H9 (cell line): Measurements from ENCODE around the gene PEX26. TPM values are rescaled to one million over a fixed set of nuclear protein-coding genes. Genes with fewer than 3 reads are reported as not detected.

Experiments used
- DNase-seq: peaks from one replicate; pipeline ENCODE4 v3.0.0-alpha.2; 2017
- H2AFZ ChIP-seq: one replicate; pipeline ENCODE4 v1.6.1; 2013; ENCODE audit warnings: mild to moderate bottlenecking, low read length, control low read depth, moderate library complexity
- H2AK5ac ChIP-seq: 2 replicates; pipeline ENCODE4 v1.6.1; 2013; ENCODE audit warnings: low read length, control low read depth, mixed read lengths; ENCODE audit not compliant: insufficient read length
- H2BK120ac ChIP-seq: one replicate; pipeline ENCODE4 v1.6.1; 2013; ENCODE audit warnings: low read depth, mild to moderate bottlenecking, low read length, control low read depth, inconsistent platforms; ENCODE audit not compliant: poor library complexity, severe bottlenecking
- H2BK12ac ChIP-seq: 2 replicates; pipeline ENCODE4 v1.6.1; 2013; ENCODE audit warnings: low read length, control low read depth, mixed read lengths, low read depth; ENCODE audit not compliant: insufficient read length
- H2BK15ac ChIP-seq: 2 replicates; pipeline ENCODE4 v1.6.1; 2013; ENCODE audit warnings: low read depth, low read length, control low read depth
- H2BK20ac ChIP-seq: one replicate; pipeline ENCODE4 v1.6.1; 2013; ENCODE audit warnings: low read depth, mild to moderate bottlenecking, low read length, control low read depth, inconsistent platforms; ENCODE audit not compliant: poor library complexity, severe bottlenecking
- H2BK5ac ChIP-seq: 2 replicates; pipeline ENCODE4 v1.6.1; 2013; ENCODE audit warnings: low read length, control low read depth, mixed read lengths; ENCODE audit not compliant: insufficient read length
- H3K14ac ChIP-seq: 2 replicates; pipeline ENCODE4 v1.6.1; 2013; ENCODE audit warnings: low read length, control low read depth; ENCODE audit not compliant: insufficient read depth
- H3K18ac ChIP-seq: 2 replicates; pipeline ENCODE4 v1.6.1; 2013; ENCODE audit warnings: low read depth, mild to moderate bottlenecking, mixed read lengths, low read length, control low read depth; ENCODE audit not compliant: insufficient read length
- H3K23ac ChIP-seq: 2 replicates; pipeline ENCODE4 v1.6.1; 2013; ENCODE audit warnings: low read length, control low read depth, mixed read lengths, low read depth; ENCODE audit not compliant: insufficient read length
- H3K23me2 ChIP-seq: 2 replicates; pipeline ENCODE4 v1.6.1; 2013; ENCODE audit warnings: low read depth, mild to moderate bottlenecking, mixed read lengths, low read length, control low read depth; ENCODE audit not compliant: insufficient read length, poor library complexity, severe bottlenecking
- H3K27ac ChIP-seq: 2 replicates; pipeline ENCODE4 v1.5.1; 2013; ENCODE audit warnings: low read length, control low read depth, mixed read lengths, low read depth; ENCODE audit not compliant: insufficient read length
- H3K27me3 ChIP-seq: 2 replicates; pipeline ENCODE4 v1.6.1; 2013; ENCODE audit warnings: low read length, control low read depth, inconsistent platforms; ENCODE audit not compliant: insufficient read depth
- H3K4ac ChIP-seq: 2 replicates; pipeline ENCODE4 v1.6.1; 2013; ENCODE audit warnings: low read depth, mild to moderate bottlenecking, control low read depth, inconsistent platforms, low read length, moderate library complexity
- H3K4me1 ChIP-seq: 2 replicates; pipeline ENCODE4 v1.6.1; 2013; ENCODE audit warnings: low read length, control low read depth, inconsistent platforms; ENCODE audit not compliant: insufficient read depth
- H3K4me2 ChIP-seq: 2 replicates; pipeline ENCODE4 v1.6.1; 2013; ENCODE audit warnings: low read length, control low read depth, mixed read lengths; ENCODE audit not compliant: insufficient read length, insufficient read depth
- H3K56ac ChIP-seq: 2 replicates; pipeline ENCODE4 v1.6.1; 2013; ENCODE audit warnings: low read depth, mild to moderate bottlenecking, mixed read lengths, low read length, control low read depth; ENCODE audit not compliant: insufficient read length
- H3K79me1 ChIP-seq: 2 replicates; pipeline ENCODE4 v1.6.1; 2013; ENCODE audit warnings: low read depth, mild to moderate bottlenecking, moderate library complexity, low read length, control low read depth, inconsistent platforms; ENCODE audit not compliant: insufficient read depth, poor library complexity, severe bottlenecking
- H3K79me2 ChIP-seq: 2 replicates; pipeline ENCODE4 v1.6.1; 2013; ENCODE audit warnings: low read length, control low read depth, inconsistent platforms; ENCODE audit not compliant: insufficient read depth
- H3K9ac ChIP-seq: 2 replicates; pipeline ENCODE4 v1.6.1; 2013; ENCODE audit warnings: low read length, control low read depth, mixed read lengths; ENCODE audit not compliant: insufficient read length; ENCODE audit errors: extremely low read depth
- H3K9me3 ChIP-seq: one replicate; pipeline ENCODE4 v1.6.1; 2013; ENCODE audit warnings: low read depth, low read length, inconsistent platforms; ENCODE audit not compliant: control insufficient read depth
- H3T11ph ChIP-seq: one replicate; pipeline ENCODE4 v1.6.1; 2013; ENCODE audit warnings: mild to moderate bottlenecking, low read length, control low read depth, inconsistent platforms
- H4K20me1 ChIP-seq: one replicate; pipeline ENCODE4 v1.6.1; 2013; ENCODE audit not compliant: control insufficient read depth, insufficient read length, insufficient read depth
- H4K5ac ChIP-seq: 2 replicates; pipeline ENCODE4 v1.6.1; 2013; ENCODE audit warnings: low read depth, mild to moderate bottlenecking, mixed read lengths, low read length, control low read depth; ENCODE audit not compliant: insufficient read length
- H4K8ac ChIP-seq: replicated peaks from 2 replicates; pipeline ENCODE4 v1.6.1; 2013; ENCODE audit warnings: low read length, control low read depth, mixed read lengths, low read depth; ENCODE audit not compliant: insufficient read length
- H4K91ac ChIP-seq: 2 replicates; pipeline ENCODE4 v1.6.1; 2013; ENCODE audit warnings: low read depth, mild to moderate bottlenecking, moderate library complexity, mixed read lengths, low read length, control low read depth; ENCODE audit not compliant: insufficient read length
- H3K27ac Mint-ChIP-seq, 3 experiments: 2 replicates in 2 of 3; 3 replicates in 1 of 3; pipeline ENCODE4 v1.8.0; 2020 to 2021; ENCODE audit warnings: mixed read lengths in 3 of 3, mild to moderate bottlenecking in 1 of 3, moderate library complexity in 1 of 3
- H3K27me3 Mint-ChIP-seq: 2 replicates; pipeline ENCODE4 v1.8.0; 2021; ENCODE audit warnings: low read depth, mild to moderate bottlenecking, moderate library complexity, mixed read lengths
- H3K36me3 Mint-ChIP-seq, 3 experiments: 2 replicates in 2 of 3; 3 replicates in 1 of 3; pipeline ENCODE4 v1.8.0; 2020 to 2021; ENCODE audit warnings: low read depth in 3 of 3, mixed read lengths in 3 of 3; ENCODE audit not compliant: insufficient read depth in 1 of 3
- H3K4me1 Mint-ChIP-seq, 2 experiments: 2 replicates each; pipeline ENCODE4 v1.8.0; 2020; ENCODE audit warnings: mixed read lengths in 2 of 2
- H3K4me3 Mint-ChIP-seq, 2 experiments: 2 replicates in 1 of 2; 3 replicates in 1 of 2; pipeline ENCODE4 v1.8.0; 2020 to 2021; ENCODE audit warnings: mild to moderate bottlenecking in 2 of 2, mixed read lengths in 2 of 2, moderate library complexity in 1 of 2
- H3K9me3 Mint-ChIP-seq, 2 experiments: 2 replicates in 1 of 2; 3 replicates in 1 of 2; pipeline ENCODE4 v1.8.0; 2020; ENCODE audit warnings: mild to moderate bottlenecking in 2 of 2, mixed read lengths in 2 of 2, moderate library complexity in 1 of 2
- CTCF ChIP-seq: fragments of 200-600 bp; sonication (generic); conservative IDR thresholded peaks from 3 replicates; pipeline ENCODE4 v1.8.0; 2021; ENCODE audit warnings: antibody characterized with exemption, mild to moderate bottlenecking
- WGBS: extraction: QIAGEN DNeasy Blood & Tissue Kit; methylation state at CpG from one replicate; pipeline ENCODE4 v1.1.7; 2013; ENCODE audit warnings: missing lambda C conversion rate, low lambda C conversion rate, mixed read lengths; ENCODE audit not compliant: insufficient read length; ENCODE audit errors: extremely low coverage; 5-methylcytosine and 5-hydroxymethylcytosine counted together
- total RNA-seq: library from RNA; stranded (reverse); gene quantifications from 2 replicates; pipeline ENCODE4 v1.2.1, GENCODE V29; 2021

PEX26 gene
- total RNA-seq, 1 experiment from 2014 or later = 35.4 TPM

- H3K27me3 Mint-ChIP-seq = peaks cover 9% of the 10 kb centered on the region
Observed at GRCh38 chr22:18100781-18101180, 23.0 kb downstream of the PEX26 start.

More at GRCh38 chr22:18100781-18101180, 23.0 kb downstream of the PEX26 start:
- no peak overlapping the region for H3K4me2 ChIP-seq
- no peak overlapping the region for H3K18ac ChIP-seq
- no peak overlapping the region for H3K14ac ChIP-seq
- no peaks in the 10 kb centered on the region; the same call in 1 of the 2 replicates for H3K79me2 ChIP-seq
- no peak overlapping the region for H4K5ac ChIP-seq
- H3K9ac ChIP-seq = no peak overlapping the region
- H3K27me3 ChIP-seq = no peaks in the 10 kb centered on the region; the same call in 1 of the 2 replicates
- H3T11ph ChIP-seq = no peak overlapping the region
- H3K23me2 ChIP-seq = no peaks in the 10 kb centered on the region
- no peak overlapping the region for H2AK5ac ChIP-seq
- no peak overlapping the region for H3K27ac ChIP-seq
- H3K23ac ChIP-seq = no peak overlapping the region
- no peak for DNase-seq
- H2AFZ ChIP-seq = no peak overlapping the region
- H3K4me1 Mint-ChIP-seq = no peaks in the 10 kb centered on the region
- H3K79me1 ChIP-seq = no peaks in the 10 kb centered on the region
- no peak overlapping the region for H4K8ac ChIP-seq
- no peak overlapping the region for H3K56ac ChIP-seq
- H3K36me3 Mint-ChIP-seq = peaks cover 3 to 5% (median 3%) of the 10 kb centered on the region in 3 experiments
- no peak overlapping the region for H3K4me3 Mint-ChIP-seq
- H3K4me1 ChIP-seq = no peaks in the 10 kb centered on the region
- no peaks in the 10 kb centered on the region for H4K20me1 ChIP-seq
- H3K27ac Mint-ChIP-seq = no peak overlapping the region
- TF ChIP-seq CTCF = no peak
- H2BK12ac ChIP-seq = no peak overlapping the region
- H2BK20ac ChIP-seq = no peak overlapping the region
- H3K9me3 Mint-ChIP-seq = peaks cover under 1 to 4% of the 10 kb centered on the region in 2 experiments
- H2BK5ac ChIP-seq = no peak overlapping the region
- no CpG with 5 or more reads among the region's 3 CpGs for WGBS
- H2BK120ac ChIP-seq = no peak overlapping the region
- no peaks in the 10 kb centered on the region for H3K9me3 ChIP-seq
- H2BK15ac ChIP-seq = no peak overlapping the region
- H3K4ac ChIP-seq = no peak overlapping the region
- no peak overlapping the region for H4K91ac ChIP-seq
